Activated CD4-positive, alpha-beta T cell treated with anti-CD3 and anti-CD28 coated beads for 36 hours (primary cell): ENCODE results near the gene ADGRG3. TPM values are rescaled to one million over a fixed set of nuclear protein-coding genes. Genes with fewer than 3 reads are reported as not detected.
"Not testable (repeated sequence)": the region's sequence is repeated elsewhere in the genome, so short reads cannot be mapped to it uniquely, and the experiment has no call there.

Experiments
- ATAC-seq: fragments of 200-7000 bp; cut with Tn5 transposase; one replicate; pipeline ENCODE4 v1.10.0; 2021; ENCODE audit warnings: mild to moderate bottlenecking, moderate library complexity
- CTCF ChIA-PET: fragments of 350-600 bp; sonication (Branson Sonifier 250); formaldehyde crosslinking; loops from one replicate; lab custom pipeline; 2021; ENCODE audit warnings: antibody characterized with exemption; lab: Charles Lee
- POLR2A ChIA-PET: fragments of 350-600 bp; sonication (Branson Sonifier 250); formaldehyde crosslinking; loops from one replicate; lab custom pipeline; 2021; ENCODE audit warnings: antibody characterized with exemption, inconsistent platforms; lab: Charles Lee
- DNase-seq: peaks from one replicate; pipeline ENCODE4 v3.0.0-alpha.2; 2020
- H3K27ac Mint-ChIP-seq: one replicate; pipeline ENCODE4 v1.8.0; 2021; ENCODE audit warnings: mixed read lengths
- H3K27me3 Mint-ChIP-seq: one replicate; pipeline ENCODE4 v1.8.0; 2021; ENCODE audit warnings: mixed read lengths
- H3K36me3 Mint-ChIP-seq: one replicate; pipeline ENCODE4 v1.8.0; 2021; ENCODE audit warnings: low read depth, mixed read lengths
- H3K4me1 Mint-ChIP-seq: one replicate; pipeline ENCODE4 v1.8.0; 2021; ENCODE audit warnings: mixed read lengths
- H3K4me3 Mint-ChIP-seq: one replicate; pipeline ENCODE4 v1.8.0; 2021; ENCODE audit warnings: mild to moderate bottlenecking, moderate library complexity, mixed read lengths
- H3K9me3 Mint-ChIP-seq: one replicate; pipeline ENCODE4 v1.8.0; 2021; ENCODE audit warnings: low read depth, mixed read lengths
- intact Hi-C, 2 experiments: fragments of 100-400 bp; cut with DNase I in 1 of 2; cut with micrococcal nuclease in 1 of 2; formaldehyde crosslinking; loops; one replicate each; pipeline versions ENCODE4 v1.14.2 to v1.15.1; 2022 to 2024; cut with DNase I, micrococcal nuclease
- total RNA-seq, 2 experiments: library from RNA; stranded (reverse); gene quantifications; one replicate each; pipeline ENCODE4 v1.2.3, GENCODE V29; 2021

ADGRG3 gene
- total RNA-seq, 2 experiments from 2014 or later: not detected

GRCh38 chr16:57667526-57668262 lies 412 bp upstream of the ADGRG3 start:
- Mint-ChIP-seq H3K36me3 (no peaks in the 10 kb centered on the region), H3K4me1 (no peaks in the 10 kb centered on the region), H3K9me3 (no peaks in the 10 kb centered on the region), H3K4me3 (no peak overlapping the region), H3K27ac (no peak overlapping the region), H3K27me3 (no peaks in the 10 kb centered on the region)
- DNase-seq: peak; percentile 28
- peak; percentile 44 for ATAC-seq
- ChIA-PET CTCF (interaction anchor here (0.6 to 0.7 kb wide), 2 partner anchors 13 to 58 kb away, joined by 3 to 6 read pairs; no protein-coding TSS in a partner anchor), POLR2A (no interaction called here)
- intact Hi-C loops: no loop called here

- POLR2A ChIA-PET: no interaction called here
Measured at GRCh38 chr16:57668630-57669475, 747 bp downstream of the ADGRG3 start.

GRCh38 chr16:57669476-57670162 lies 1.5 kb downstream of the ADGRG3 start:
- no peaks in the 10 kb centered on the region for H3K27me3 Mint-ChIP-seq
- no peaks in the 10 kb centered on the region for H3K4me1 Mint-ChIP-seq
- ChIA-PET POLR2A (no interaction called here), CTCF (interaction anchor here (0.6 kb wide), 1 partner anchor 93 kb away, joined by 3 read pairs; no protein-coding TSS in a partner anchor)
- no peaks in the 10 kb centered on the region for H3K9me3 Mint-ChIP-seq
- ATAC-seq (no peak), DNase-seq (no peak)
- no peak overlapping the region for H3K27ac Mint-ChIP-seq
- H3K36me3 Mint-ChIP-seq: no peaks in the 10 kb centered on the region
- H3K4me3 Mint-ChIP-seq: no peak overlapping the region
- intact Hi-C loops: no loop called here

More at GRCh38 chr16:57668630-57669475, 747 bp downstream of the ADGRG3 start:
- no peaks in the 10 kb centered on the region for H3K9me3 Mint-ChIP-seq
- H3K4me1 Mint-ChIP-seq: no peaks in the 10 kb centered on the region
- CTCF ChIA-PET: interaction anchor here (0.6 kb wide), 1 partner anchor 92 kb away, joined by 3 read pairs; no protein-coding TSS in a partner anchor
- intact Hi-C loops: no loop called here
- ATAC-seq (no peak), DNase-seq (no peak)
- H3K36me3 Mint-ChIP-seq: no peaks in the 10 kb centered on the region
- no peaks in the 10 kb centered on the region for H3K27me3 Mint-ChIP-seq
- no peak overlapping the region for H3K4me3 Mint-ChIP-seq
- no peak overlapping the region for H3K27ac Mint-ChIP-seq

- no peaks in the 10 kb centered on the region for H3K4me1 Mint-ChIP-seq
- ChIA-PET POLR2A (no interaction called here), CTCF (no interaction called here)
- H3K4me3 Mint-ChIP-seq: no peak overlapping the region
- no peak for DNase-seq
- no peaks in the 10 kb centered on the region for H3K9me3 Mint-ChIP-seq
- no peak overlapping the region for H3K27ac Mint-ChIP-seq
- intact Hi-C loops: no loop called here
- H3K27me3 Mint-ChIP-seq: no peaks in the 10 kb centered on the region
- H3K36me3 Mint-ChIP-seq: no peaks in the 10 kb centered on the region
- no peak for ATAC-seq
Measured at GRCh38 chr16:57670196-57670595, 2.1 kb downstream of the ADGRG3 start.

- H3K27ac Mint-ChIP-seq, H3K4me1 Mint-ChIP-seq, CTCF ChIA-PET: not testable (repeated sequence)
Measured at GRCh38 chr16:57671451-57671850, 3.3 kb downstream of the ADGRG3 start.

GRCh38 chr16:57672416-57672815 lies 4.3 kb downstream of the ADGRG3 start:
- ATAC-seq (no peak), DNase-seq (no peak)
- Mint-ChIP-seq H3K4me1 (no peaks in the 10 kb centered on the region), H3K27me3 (no peaks in the 10 kb centered on the region), H3K36me3 (no peaks in the 10 kb centered on the region), H3K4me3 (no peak overlapping the region), H3K27ac (no peak overlapping the region), H3K9me3 (no peaks in the 10 kb centered on the region)
- ChIA-PET CTCF (interaction anchor here (1.1 to 1.2 kb wide), 2 partner anchors 11 to 97 kb away, joined by 3 to 4 read pairs; no protein-coding TSS in a partner anchor), POLR2A (no interaction called here)
- intact Hi-C loops: no loop called here

More at GRCh38 chr16:57671451-57671850, 3.3 kb downstream of the ADGRG3 start:
- H3K27me3 Mint-ChIP-seq, H3K9me3 Mint-ChIP-seq, H3K36me3 Mint-ChIP-seq, H3K4me3 Mint-ChIP-seq, DNase-seq, intact Hi-C loops, ATAC-seq, POLR2A ChIA-PET: not testable (repeated sequence)

GRCh38 chr16:57672824-57673223 lies 4.7 kb downstream of the ADGRG3 start:
- Mint-ChIP-seq H3K27ac (no peak overlapping the region), H3K27me3 (no peaks in the 10 kb centered on the region), H3K36me3 (no peaks in the 10 kb centered on the region), H3K4me3 (no peak overlapping the region), H3K9me3 (no peaks in the 10 kb centered on the region), H3K4me1 (no peaks in the 10 kb centered on the region)
- CTCF ChIA-PET: interaction anchor here (1.1 to 1.2 kb wide), 2 partner anchors 11 to 97 kb away, joined by 3 to 4 read pairs; no protein-coding TSS in a partner anchor
- ATAC-seq: no peak
- POLR2A ChIA-PET: no interaction called here
- intact Hi-C loops: no loop called here
- DNase-seq: no peak

- Mint-ChIP-seq H3K27ac (no peak overlapping the region), H3K36me3 (no peaks in the 10 kb centered on the region), H3K4me1 (no peaks in the 10 kb centered on the region), H3K27me3 (no peaks in the 10 kb centered on the region), H3K4me3 (no peak overlapping the region), H3K9me3 (no peaks in the 10 kb centered on the region)
- CTCF ChIA-PET: interaction anchor here (0.6 to 1.2 kb wide), 2 partner anchors 23 to 196 kb away, joined by 3 read pairs; no protein-coding TSS in a partner anchor
- ATAC-seq: no peak
- POLR2A ChIA-PET: no interaction called here
- no peak for DNase-seq
- intact Hi-C loops: no loop called here
Measured at GRCh38 chr16:57675741-57676551, 7.8 kb downstream of the ADGRG3 start.

- no peak for ATAC-seq
- intact Hi-C loops: no loop called here
- DNase-seq: no peak
- H3K4me3 Mint-ChIP-seq: no peak overlapping the region
- no peaks in the 10 kb centered on the region for H3K9me3 Mint-ChIP-seq
- no peaks in the 10 kb centered on the region for H3K4me1 Mint-ChIP-seq
- ChIA-PET CTCF (interaction anchor here (1.2 kb wide), 1 partner anchor 197 kb away, joined by 3 read pairs; no protein-coding TSS in a partner anchor), POLR2A (no interaction called here)
- H3K36me3 Mint-ChIP-seq: no peaks in the 10 kb centered on the region
- no peaks in the 10 kb centered on the region for H3K27me3 Mint-ChIP-seq
- H3K27ac Mint-ChIP-seq: no peak overlapping the region
Measured at GRCh38 chr16:57676553-57677085, 8.5 kb downstream of the ADGRG3 start.

GRCh38 chr16:57677622-57678369 lies 9.7 kb downstream of the ADGRG3 start:
- H3K4me3 Mint-ChIP-seq: no peak overlapping the region
- intact Hi-C loops: no loop called here
- ATAC-seq: no peak
- POLR2A ChIA-PET: no interaction called here
- no peaks in the 10 kb centered on the region for H3K36me3 Mint-ChIP-seq
- no peak overlapping the region for H3K27ac Mint-ChIP-seq
- H3K27me3 Mint-ChIP-seq: no peaks in the 10 kb centered on the region
- CTCF ChIA-PET: interaction anchor here (0.6 kb wide), 2 partner anchors 108 to 719 kb away, joined by 4 to 5 read pairs; no protein-coding TSS in a partner anchor
- H3K4me1 Mint-ChIP-seq: no peaks in the 10 kb centered on the region
- DNase-seq: no peak
- no peaks in the 10 kb centered on the region for H3K9me3 Mint-ChIP-seq
